ENCODE results near the gene BICD2.

Gene BICD2

DNA sequence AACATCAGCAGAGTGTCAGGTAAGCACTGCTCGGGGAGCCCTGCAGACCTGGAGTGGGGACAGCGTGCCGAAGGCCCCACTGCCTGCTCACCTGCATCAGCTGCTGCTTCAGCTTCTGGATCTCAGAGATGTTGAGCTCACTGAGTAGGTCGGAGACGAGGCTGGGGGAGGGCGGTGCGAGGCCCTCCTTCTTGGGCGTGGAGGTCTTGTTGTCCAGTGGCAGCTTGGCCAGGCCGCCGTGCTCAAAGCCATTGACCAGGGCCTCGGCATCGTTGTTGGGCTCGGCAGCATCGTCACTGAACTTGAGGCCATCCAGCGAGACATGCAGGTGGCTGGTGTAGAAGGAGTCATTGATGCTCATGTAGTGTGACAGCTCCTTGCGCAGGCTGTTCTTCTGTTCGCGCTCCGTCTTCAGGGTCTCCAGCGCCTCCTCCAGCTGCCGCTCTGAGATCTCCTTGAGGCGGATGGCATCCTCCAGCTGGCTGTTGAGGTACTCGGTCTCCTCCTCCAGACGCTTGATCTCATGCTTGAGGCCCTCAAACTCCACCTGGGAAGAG, 44.3 kb downstream of the BICD2 start:
- no peak for TF ChIP-seq ZFX (IDR thresholded peaks at IDR 0.05)
- TF ChIP-seq, protein P1, sequence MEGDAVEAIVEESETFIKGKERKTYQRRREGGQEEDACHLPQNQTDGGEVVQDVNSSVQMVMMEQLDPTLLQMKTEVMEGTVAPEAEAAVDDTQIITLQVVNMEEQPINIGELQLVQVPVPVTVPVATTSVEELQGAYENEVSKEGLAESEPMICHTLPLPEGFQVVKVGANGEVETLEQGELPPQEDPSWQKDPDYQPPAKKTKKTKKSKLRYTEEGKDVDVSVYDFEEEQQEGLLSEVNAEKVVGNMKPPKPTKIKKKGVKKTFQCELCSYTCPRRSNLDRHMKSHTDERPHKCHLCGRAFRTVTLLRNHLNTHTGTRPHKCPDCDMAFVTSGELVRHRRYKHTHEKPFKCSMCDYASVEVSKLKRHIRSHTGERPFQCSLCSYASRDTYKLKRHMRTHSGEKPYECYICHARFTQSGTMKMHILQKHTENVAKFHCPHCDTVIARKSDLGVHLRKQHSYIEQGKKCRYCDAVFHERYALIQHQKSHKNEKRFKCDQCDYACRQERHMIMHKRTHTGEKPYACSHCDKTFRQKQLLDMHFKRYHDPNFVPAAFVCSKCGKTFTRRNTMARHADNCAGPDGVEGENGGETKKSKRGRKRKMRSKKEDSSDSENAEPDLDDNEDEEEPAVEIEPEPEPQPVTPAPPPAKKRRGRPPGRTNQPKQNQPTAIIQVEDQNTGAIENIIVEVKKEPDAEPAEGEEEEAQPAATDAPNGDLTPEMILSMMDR (conservative IDR thresholded peaks at IDR 0.05): no peak
- H3K27ac ChIP-seq: no peak overlapping the region

DNA sequence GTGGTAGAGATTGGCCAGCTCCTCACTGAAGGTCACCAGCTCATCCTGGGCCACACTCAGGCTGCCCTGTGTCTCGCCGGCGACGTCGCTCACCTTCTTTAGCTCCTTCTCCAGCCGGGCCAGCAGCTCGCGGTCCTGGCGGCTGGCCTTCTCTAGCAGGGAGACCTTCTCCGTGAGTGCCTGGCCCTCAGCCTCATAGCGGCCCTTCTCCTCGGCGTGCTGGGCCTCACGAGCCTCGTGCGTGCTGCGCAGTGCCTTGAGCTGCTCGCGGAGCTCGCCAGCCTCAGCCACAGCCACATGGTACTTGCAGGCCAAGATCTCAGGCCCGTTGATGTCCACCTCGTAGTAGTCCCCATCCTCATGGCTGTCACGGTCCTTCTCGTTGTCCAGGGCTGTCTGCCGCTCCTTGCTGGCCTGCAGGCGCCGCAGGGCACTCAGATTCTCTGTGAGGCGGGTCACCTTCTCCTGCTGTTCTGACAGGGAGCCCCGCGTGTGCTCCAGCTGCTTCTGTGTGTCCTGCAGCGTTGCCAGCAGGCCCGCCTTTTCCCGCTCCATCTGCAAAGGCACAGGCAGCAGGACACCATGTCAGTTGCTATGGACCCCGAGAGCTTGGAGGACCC, 45.5 kb downstream of the BICD2 start:
- TF ChIP-seq, protein P1 (conservative IDR thresholded peaks at IDR 0.05): no peak
- no peak for TF ChIP-seq ZFX (IDR thresholded peaks at IDR 0.05)
- H3K27ac ChIP-seq: no peak overlapping the region

GRCh38 chr9:92718086-92719001, 46.3 kb downstream of the BICD2 start:
- TF ChIP-seq ZFX (IDR thresholded peaks at IDR 0.05): no peak
- TF ChIP-seq, protein P1 (conservative IDR thresholded peaks at IDR 0.05): no peak
- H3K27ac ChIP-seq: no peak overlapping the region

GRCh38 chr9:92717201-92718085, 47.2 kb downstream of the BICD2 start:
- no peak for TF ChIP-seq ZFX (IDR thresholded peaks at IDR 0.05)
- TF ChIP-seq, protein P1 (conservative IDR thresholded peaks at IDR 0.05): no peak
- H3K27ac ChIP-seq: no peak overlapping the region

GRCh38 chr9:92716557-92716956, 48.1 kb downstream of the BICD2 start:
- no peak for TF ChIP-seq ZFX (IDR thresholded peaks at IDR 0.05)
- TF ChIP-seq, protein P1 (conservative IDR thresholded peaks at IDR 0.05): peak; percentile 95
- H3K27ac ChIP-seq: no peak overlapping the region

DNA sequence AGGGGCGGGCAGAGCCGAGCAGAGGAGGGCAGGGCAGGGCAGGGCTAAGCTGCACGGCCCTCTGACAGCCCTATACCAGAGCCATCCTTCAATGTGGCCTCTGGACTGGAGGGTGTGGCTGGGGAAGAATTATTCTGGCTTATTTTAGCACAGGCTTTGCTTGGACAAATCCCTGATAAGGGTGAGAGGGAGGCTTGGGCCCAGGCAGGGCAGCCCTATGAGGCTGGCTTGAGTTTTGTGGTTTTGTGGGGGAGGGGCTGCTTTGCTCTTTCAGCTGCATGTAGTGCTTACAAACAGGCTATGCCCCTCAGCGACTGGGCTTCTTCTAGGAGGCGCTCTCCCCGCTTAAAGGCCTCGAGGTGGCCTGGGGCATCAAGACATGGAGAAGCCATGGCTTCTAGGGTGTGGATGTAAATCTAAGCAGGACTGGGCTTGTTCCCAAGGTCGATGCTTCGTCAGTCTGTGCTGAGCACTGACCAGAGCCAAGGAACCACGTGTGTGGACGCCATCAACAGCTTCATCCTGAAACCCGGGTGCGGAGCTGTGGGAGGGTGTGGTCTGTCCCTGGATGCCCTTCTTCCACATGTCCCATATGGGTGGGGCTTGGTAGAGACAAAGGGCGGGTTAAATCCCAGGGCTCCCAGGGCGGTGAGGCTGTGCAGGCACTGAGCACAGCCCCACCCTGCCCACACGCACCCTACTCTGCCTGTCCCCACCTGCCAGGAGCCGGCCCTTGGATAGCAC, 49.0 kb downstream of the BICD2 start:
- no peak overlapping the region for H3K27ac ChIP-seq
- TF ChIP-seq, protein P1 (conservative IDR thresholded peaks at IDR 0.05): no peak
- no peak for TF ChIP-seq ZFX (IDR thresholded peaks at IDR 0.05)

Data from C4-2B (cell line).